NOMO-1 treated with dmso at 0.1 percent for 144 hours (cell line): ENCODE measurements around the gene SLC27A2.

ENCODE experiments used
- DNase-seq: peaks from one replicate; lab custom pipeline; 2025; ENCODE audit not compliant: unreplicated experiment; lab: John Stamatoyannopoulos, UW

SLC27A2 gene

DNA sequence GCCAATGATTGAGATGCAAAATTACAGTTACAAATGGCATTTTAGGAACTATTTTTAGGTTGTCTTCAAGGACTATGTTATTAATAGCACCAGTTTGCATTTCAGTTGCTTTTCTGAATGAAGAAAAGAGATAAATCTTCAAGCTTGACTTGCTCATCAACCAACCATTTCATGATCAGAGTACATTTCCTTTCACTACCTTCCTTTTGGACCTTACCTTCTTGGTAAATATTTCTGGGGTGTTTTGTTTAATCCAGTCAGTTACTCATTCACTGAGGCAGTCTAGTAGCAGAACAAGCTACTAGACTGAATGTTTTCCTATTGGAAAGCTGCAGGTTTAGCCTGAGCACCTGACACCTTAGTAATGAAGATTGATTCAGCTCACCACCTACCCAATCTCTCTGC, 8.2 kb downstream of the SLC27A2 start:
- no peak for DNase-seq

GRCh38 chr15:50190723-50191122, 8.7 kb downstream of the SLC27A2 start:
- no peak for DNase-seq

DNA sequence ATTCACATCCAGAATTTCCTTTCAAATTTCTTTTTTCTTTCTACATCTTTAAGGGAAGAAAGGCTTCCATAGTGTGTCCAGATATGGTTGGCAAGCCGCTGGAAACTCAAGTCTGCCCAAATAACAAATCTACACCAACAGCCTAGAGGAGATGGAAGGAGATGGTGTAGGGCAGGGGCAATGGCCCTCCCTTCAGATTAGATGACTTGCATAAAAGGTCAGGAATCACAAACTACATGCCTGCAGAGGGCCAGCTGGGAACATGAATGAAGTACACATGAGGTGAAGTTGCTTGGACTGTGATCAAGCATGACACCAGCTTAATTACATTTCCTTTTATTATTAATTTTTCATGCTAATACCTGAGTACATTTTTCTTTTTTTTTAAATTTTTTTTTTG, 10.2 kb downstream of the SLC27A2 start:
- DNase-seq: no peak

DNA sequence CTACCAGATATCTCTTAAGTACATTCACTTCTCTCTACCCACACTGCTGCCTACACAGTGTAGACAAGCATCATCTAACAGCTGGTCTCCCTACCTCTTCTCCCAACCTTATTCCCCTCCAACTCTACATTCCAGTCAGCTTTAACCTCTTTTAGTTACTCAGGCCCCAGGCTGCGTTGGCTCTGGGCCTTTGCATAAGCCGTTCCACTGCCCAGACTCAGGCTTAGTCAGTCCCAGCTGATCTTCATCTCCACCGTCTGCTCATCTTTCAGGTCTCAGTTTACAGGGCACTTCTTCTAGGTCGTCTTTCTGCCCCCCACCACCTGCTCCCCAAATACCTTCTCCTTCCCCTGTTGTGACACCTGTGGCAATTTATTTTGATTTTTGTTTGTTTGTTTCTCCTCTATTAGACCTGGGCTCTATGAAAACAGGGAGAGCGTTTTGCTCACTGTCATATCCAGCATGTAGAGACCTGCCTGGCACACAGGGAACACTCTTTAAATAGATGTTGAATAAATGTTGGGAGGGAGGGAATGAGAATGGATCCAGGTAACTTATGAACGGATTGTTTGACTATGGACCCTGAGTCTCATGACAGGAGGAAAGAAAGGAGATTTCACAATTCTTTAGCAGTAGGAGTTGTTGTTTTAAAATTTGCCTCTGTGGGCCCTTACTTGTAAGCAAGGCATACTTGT, 11.1 kb downstream of the SLC27A2 start:
- DNase-seq: no peak

DNA sequence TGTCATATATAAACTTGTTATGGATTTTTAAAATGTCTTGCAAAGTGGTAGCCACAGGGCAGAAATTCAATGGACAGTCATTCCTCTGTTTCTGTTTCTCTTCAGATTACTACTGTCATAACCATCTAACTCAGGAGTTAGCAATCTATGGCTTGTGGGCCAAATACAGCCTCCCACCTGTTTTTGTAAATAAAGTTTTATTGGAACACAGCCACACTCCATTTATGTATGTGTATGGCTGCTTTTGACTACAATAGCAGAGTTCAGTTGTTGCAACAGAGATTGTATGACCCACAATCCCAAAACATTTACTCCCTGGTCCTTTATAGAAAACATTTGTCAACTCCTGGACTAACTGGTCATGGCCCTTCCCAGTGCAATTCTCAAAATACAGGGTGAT, 20.0 kb downstream of the SLC27A2 start:
- DNase-seq: no peak

DNA sequence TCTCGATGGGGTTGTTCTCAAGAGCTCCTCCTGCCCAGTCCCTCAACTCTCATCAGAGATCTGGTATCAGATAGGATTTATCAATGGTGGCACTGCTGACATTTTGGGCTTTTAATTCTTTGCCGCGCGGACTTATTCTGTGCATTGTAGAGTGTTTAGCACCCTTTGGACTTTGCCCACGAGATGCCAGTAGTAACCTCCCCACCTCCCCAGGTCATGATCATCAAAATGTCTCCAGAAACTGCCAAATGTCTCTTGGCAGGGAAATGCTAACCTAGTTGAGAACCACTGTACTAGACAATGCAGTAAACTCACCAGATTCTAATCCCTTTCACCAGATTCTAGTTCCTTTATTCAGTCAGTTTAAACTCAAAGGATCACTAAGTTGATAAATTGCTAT, 24.0 kb downstream of the SLC27A2 start:
- DNase-seq: no peak

GRCh38 chr15:50209809-50210208, 27.8 kb downstream of the SLC27A2 start:
- no peak for DNase-seq

GRCh38 chr15:50210462-50211157, 28.6 kb downstream of the SLC27A2 start:
- no peak for DNase-seq

DNA sequence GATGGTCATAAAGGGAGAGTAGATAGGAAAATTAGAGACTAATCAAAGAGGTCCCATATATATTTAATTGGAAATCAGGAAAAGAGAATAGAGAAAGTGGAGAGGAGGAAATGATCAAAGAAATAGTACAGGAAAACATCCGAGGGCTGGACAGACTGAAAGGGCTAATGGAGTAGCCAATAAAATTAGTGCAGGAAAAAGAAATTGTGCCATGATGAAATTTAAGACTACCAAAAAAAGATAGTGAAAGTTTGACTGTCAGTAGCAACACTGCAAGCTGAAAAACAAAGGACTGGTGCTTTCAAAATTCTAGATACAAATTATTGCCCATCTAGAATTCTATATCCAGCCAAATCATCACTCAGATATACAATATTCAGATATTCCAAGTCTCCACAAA, 36.3 kb downstream of the SLC27A2 start:
- no peak for DNase-seq

DNA sequence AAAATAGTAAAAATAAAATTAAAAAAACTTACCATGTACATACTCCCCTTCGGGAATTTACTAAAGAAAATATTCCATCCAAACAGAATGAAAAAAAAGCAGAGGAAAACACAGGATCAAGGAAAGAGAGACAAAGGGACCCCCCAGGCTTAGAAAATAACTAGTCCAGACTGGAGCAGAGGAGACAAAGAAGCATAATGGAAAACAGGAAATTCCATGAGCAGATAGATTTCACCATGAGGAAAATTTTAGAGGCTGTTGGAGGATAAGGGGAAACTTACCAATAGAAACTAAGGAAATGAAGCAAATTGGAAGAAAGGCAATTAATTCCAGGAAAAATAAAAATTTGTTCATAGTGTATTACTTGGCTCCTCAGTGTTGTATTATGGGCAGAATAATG, 36.7 kb downstream of the SLC27A2 start:
- DNase-seq: no peak

DNA sequence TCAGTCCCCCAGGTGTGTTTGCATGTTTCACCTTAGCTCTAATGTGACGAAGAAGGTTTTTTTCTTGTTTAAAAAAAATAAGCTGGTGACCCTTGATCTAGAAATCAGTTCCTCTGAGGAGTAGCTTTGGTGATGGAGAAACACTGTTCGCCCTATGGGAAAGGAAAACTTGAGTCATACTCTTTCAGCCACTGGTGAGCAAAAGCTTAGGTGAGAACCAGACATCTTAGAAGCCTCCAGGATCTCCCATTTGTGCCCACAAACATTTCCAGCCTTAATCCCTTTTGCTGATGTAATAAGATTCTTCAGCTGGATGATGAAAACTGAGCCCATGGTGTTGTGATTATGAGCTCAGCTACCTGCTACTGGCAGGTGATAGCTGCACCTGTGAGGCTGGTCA, 37.8 kb downstream of the SLC27A2 start:
- no peak for DNase-seq

DNA sequence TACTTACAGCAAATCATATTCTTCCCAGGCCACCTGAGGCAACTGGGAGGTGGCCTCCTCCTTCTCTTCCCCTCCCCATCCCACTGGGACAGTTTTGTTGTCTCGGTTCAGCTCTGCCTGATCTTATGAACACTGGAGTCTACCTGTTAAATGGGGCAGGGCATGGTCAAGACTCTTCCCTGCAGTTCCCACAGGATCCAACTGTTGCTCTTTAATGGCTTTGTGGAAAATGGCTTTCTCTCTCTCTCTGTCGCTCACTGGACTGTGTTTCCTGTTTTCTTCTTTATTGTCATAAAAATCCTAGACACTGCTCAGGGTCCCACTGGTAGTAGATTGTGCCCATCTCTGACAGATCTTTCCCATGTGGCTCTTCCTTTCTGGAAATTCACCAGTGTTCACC, 40.2 kb downstream of the SLC27A2 start:
- no peak for DNase-seq

- DNase-seq: no peak
These were observed 42.6 kb downstream of the SLC27A2 start for GRCh38 chr15:50224606-50225005.

DNA sequence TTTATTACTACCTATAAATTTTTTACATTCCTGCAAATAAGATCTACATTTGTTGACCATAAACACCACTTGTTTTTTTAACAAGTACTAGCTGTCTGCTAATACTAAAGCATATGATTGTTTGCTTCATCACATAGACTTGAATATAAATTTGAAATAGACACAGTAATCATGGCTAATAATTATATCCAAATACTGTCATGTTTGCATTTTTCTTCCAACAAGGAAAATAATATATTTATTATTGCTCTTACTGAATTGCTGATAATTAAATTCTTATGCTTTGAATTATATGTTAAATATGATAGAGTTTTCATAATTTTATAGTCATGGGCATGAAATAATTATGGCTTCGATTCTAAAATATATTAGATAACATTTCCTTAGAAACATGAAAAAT, 43.1 kb downstream of the SLC27A2 start:
- DNase-seq: no peak

DNA sequence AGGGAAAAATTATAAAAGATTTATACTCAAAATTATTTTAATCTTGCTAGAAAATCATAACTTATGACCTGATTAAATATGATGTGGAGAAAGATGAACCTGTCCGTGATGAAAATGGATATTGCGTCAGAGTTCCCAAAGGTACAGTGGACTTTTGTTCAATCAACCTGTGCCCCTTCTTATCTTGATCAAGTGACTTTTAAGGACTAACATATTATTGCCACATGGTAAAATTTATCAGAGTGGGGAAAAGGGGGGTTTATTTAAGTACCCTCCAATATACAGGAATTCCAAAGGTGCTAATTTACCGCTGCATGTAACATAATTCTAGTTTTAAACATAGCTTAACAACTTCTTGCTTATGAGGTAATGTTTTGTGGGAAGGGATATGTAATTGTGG, 43.9 kb downstream of the SLC27A2 start:
- no peak for DNase-seq

DNA sequence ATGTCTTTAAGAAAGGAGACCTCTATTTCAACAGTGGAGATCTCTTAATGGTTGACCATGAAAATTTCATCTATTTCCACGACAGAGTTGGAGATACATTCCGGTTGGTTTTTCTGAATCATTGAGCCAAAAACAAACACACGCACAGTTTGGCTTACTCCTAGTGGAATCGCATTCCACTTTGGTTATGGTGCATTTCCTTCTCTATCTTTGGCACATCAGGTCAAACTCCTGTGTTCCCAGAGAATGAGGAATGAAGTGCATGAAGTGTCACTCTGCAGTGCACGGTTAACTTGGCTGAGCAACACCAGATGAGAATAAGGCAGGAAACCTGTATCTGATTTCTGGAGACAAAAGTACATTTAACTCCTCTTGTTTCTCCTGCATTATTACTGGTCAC, 45.1 kb downstream of the SLC27A2 start:
- DNase-seq: no peak

- DNase-seq: no peak
These were observed 46.9 kb downstream of the SLC27A2 start for GRCh38 chr15:50228866-50229265.

DNA sequence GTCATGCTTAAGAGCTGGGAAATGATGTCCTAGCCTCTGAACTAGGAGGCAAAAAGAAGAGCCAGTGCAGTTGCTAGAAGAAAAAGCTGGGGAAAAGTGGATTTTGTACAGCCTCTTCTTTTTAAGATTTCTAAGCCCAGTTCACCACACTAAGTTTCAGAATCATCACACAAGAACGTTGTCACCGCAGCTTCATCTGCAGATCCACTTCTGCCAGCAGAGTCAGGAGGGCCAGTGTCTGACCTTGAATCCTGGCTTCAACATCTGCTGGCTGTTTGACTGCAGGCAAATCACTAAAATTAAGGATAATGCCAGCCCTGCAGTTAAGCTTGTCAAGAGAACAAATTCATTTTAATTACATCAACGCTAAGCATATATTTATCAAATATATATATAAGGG, 47.3 kb downstream of the SLC27A2 start:
- DNase-seq: no peak

DNA sequence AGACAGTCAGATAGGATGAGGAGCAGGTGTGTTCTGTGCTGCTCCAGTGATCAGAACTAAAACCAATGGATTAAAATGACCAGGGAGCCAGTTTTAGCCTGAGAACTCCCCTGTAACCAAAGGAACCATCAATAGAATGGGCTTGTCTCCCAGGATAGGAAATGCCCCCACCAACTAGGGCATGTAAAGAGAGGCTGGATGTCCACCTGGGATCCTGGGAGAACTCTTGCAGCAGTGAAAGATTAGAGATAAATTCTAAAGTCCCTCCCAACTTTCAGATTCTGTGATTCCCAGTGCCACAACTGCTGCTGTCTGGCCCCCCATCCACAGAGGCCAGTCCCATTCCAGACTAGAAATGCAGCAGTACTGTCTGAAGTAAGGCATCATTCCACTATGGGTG, 49.8 kb downstream of the SLC27A2 start:
- no peak for DNase-seq

DNA sequence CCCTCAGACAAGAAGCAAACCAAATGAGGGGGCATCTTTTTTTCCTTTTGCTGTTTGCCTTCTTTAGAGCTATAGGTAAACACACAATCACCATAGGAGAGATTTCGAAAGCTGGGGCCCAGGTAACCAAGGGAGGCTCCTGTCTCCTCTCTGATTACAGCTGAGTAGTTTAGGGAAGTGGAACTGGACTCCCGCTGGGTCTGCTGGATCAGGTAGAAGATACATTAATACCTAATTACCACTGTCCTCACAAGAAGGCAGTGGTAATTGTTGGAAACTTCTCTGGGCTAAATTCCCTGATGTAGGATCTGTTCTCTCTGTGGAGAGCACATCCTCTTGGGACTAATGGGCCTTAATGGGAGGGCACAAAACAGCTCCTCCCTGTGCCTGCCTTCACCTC, 50.8 kb downstream of the SLC27A2 start:
- DNase-seq: no peak

GRCh38 chr15:50233192-50233736, 51.3 kb downstream of the SLC27A2 start:
- DNase-seq: no peak

GRCh38 chr15:50234764-50235163, 52.8 kb downstream of the SLC27A2 start:
- no peak for DNase-seq

- DNase-seq: no peak
These were observed 53.8 kb downstream of the SLC27A2 start for GRCh38 chr15:50235794-50236193.
